ENCODE data around the gene LDHD. TPM values are rescaled to one million over a fixed set of nuclear protein-coding genes. Genes with fewer than 3 reads are reported as not detected.
A peak's percentile ranks its signal among the peaks of the same experiment; 100 is the strongest.

The LDHD gene
- total and polyA plus RNA-seq, 7 donors = 2.5 to 114 (median 7.6) TPM

DNA sequence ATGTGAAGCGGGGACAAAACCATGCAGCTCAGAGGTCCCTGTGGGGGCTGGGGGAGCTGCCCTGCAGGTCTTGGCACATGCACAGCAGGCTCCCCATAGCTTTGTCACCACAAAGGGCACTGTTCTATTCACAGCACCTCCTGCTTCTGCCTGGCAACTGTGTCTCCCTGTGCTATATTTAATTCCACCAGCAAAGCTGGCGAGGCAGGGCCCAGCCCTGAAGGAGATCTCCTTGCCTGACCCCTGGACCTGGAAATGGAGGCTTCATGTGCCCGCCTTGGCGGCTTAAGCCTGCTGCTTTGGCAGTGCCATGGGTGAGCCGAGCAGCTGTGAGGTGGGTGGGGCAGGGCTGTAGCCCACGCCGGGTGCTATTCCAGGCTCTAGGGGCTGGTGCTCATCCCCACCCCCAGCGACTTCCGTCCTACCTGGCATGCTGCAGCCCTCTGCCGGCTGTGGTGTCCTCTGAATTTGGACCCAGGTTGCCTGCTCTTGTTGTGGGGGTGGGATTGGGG is 6.8 kb downstream of the LDHD start:
- H3K4me1 ChIP-seq = peaks cover 0 to 77% (median 71%) of the 10 kb centered on the region in 4 donors
- H3K4me3 ChIP-seq = peak overlapping the region in 1 of 4 donors; percentile 19
- 27 to 53% methylated on average over 10 of the region's 10 CpGs for WGBS, 2 donors
- peak; percentile 81 for DNase-seq
- no peaks in the 10 kb centered on the region for H3K27me3 ChIP-seq
- TF ChIP-seq, protein P1, sequence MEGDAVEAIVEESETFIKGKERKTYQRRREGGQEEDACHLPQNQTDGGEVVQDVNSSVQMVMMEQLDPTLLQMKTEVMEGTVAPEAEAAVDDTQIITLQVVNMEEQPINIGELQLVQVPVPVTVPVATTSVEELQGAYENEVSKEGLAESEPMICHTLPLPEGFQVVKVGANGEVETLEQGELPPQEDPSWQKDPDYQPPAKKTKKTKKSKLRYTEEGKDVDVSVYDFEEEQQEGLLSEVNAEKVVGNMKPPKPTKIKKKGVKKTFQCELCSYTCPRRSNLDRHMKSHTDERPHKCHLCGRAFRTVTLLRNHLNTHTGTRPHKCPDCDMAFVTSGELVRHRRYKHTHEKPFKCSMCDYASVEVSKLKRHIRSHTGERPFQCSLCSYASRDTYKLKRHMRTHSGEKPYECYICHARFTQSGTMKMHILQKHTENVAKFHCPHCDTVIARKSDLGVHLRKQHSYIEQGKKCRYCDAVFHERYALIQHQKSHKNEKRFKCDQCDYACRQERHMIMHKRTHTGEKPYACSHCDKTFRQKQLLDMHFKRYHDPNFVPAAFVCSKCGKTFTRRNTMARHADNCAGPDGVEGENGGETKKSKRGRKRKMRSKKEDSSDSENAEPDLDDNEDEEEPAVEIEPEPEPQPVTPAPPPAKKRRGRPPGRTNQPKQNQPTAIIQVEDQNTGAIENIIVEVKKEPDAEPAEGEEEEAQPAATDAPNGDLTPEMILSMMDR (IDR thresholded peaks at IDR 0.05) = no peak
- TF ChIP-seq POLR2AphosphoS5 (IDR thresholded peaks at IDR 0.05) (peak in 3 of 4 donors; percentile 37 to 42 (median 40)), POLR2A (IDR thresholded peaks at IDR 0.05) (no peak)
- H3K36me3 ChIP-seq = no peaks in the 10 kb centered on the region
- intact Hi-C loops (cut with DNase I) = loop anchor here (10.0 kb wide), 2 partner anchors 65 to 505 kb away; partner anchors contain the start of gene GLG1
- peak overlapping the region; percentile 77 to 92 (median 88) for H3K27ac ChIP-seq
- no peaks in the 10 kb centered on the region for H3K9me3 ChIP-seq

DNA sequence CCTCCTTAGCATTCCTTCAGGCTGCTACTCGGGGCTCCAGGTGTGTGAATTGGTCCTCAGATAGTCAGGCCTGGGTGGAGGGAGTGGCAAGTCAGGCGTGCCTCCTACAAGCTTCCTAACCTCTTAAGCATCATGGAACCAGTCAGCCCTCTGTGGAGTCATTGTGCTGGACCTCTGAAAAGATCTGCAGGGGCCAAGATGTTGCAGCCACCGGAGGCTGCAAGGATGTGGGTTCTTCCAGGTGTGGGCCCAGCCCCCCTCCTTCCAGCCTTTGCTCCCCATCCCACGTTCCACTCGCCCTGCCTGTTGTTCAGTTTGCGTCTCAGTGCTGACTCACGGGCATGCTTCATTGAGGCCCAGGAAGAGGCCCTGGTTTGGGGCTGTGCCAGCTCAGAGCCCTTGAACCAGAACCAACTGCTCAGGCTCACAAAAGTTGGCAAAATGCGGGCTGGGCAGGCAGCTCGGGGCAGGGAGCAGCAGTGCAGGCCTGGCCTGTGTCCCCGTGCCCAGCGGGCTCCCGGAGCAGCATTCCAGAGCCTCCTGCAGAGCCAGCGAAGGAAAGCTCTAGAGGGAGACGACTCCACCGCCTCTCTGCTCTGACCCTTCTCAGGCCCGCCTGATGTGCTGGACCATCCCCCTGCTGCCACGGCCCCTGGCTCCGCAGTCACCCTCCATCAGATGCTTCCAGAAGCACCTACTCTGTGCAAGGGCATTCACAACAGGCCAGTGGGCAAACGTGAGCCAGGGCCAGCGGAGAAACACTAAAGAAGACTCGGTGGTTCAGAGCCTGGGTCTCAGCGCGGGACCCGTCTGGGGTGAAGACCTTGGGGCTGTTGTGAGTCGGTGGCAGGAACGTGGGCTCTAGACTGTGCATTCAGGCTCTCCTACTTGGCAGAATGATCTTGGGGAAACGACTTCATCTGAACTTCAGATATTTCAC is 7.5 kb downstream of the LDHD start:
- no peaks in the 10 kb centered on the region for H3K27me3 ChIP-seq
- no peak overlapping the region for H3K4me3 ChIP-seq
- 51 to 55% methylated on average over 27 of the region's 27 CpGs for WGBS, 2 donors
- H3K27ac ChIP-seq = peak overlapping the region; percentile 77 to 92 (median 88)
- intact Hi-C loops (cut with DNase I) = loop anchor here (10.0 kb wide), 1 partner anchor 64 kb away; no protein-coding TSS in a partner anchor
- peak; percentile 97 for DNase-seq
- no peaks in the 10 kb centered on the region for H3K9me3 ChIP-seq
- H3K36me3 ChIP-seq = no peaks in the 10 kb centered on the region
- TF ChIP-seq, protein P1 (IDR thresholded peaks at IDR 0.05) = no peak
- TF ChIP-seq EP300 (IDR thresholded peaks at IDR 0.05) = peak in 2 of 4 donors; percentile 24 to 34
- TF ChIP-seq POLR2AphosphoS5 (IDR thresholded peaks at IDR 0.05) = peak; percentile 56 to 77 (median 72)
- TF ChIP-seq POLR2A (IDR thresholded peaks at IDR 0.05) = no peak
- peaks cover 0 to 84% (median 78%) of the 10 kb centered on the region in 4 donors for H3K4me1 ChIP-seq

DNA sequence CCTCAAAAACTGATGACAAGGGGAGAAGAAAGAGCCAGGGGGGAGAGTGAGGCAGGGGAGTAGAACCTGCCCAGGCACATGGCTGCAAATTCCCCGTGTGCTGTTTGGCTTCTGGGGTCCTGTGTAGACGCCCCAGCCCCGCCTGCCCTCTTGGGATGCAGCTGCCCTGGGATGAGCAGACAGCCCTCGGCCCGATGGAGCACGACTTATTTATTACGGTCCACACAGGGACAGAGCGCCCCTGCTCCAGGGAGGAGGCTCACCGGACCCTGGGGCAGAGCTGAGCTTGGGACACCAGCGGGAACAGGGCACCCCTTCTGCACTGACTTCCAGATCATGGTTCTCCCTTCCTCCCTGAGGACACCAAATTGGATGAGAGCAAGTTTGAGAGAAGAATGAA is 9.1 kb downstream of the LDHD start:
- peaks cover 0 to 99% (median 81%) of the 10 kb centered on the region in 4 donors for H3K4me1 ChIP-seq
- no peak overlapping the region for H3K4me3 ChIP-seq
- no peaks in the 10 kb centered on the region for H3K27me3 ChIP-seq
- intact Hi-C loops (cut with DNase I) = loop anchor here (10.0 kb wide), 1 partner anchor 63 kb away; no protein-coding TSS in a partner anchor
- TF ChIP-seq POLR2AphosphoS5 (IDR thresholded peaks at IDR 0.05) (no peak), POLR2A (IDR thresholded peaks at IDR 0.05) (no peak), EP300 (IDR thresholded peaks at IDR 0.05) (no peak)
- TF ChIP-seq, protein P1 (IDR thresholded peaks at IDR 0.05) = no peak
- no peaks in the 10 kb centered on the region for H3K9me3 ChIP-seq
- H3K27ac ChIP-seq = peak overlapping the region; percentile 77 to 92 (median 88)
- no peak for DNase-seq
- 88% methylated on average over 10 of the region's 10 CpGs for WGBS, 2 donors
- no peaks in the 10 kb centered on the region for H3K36me3 ChIP-seq

DNA sequence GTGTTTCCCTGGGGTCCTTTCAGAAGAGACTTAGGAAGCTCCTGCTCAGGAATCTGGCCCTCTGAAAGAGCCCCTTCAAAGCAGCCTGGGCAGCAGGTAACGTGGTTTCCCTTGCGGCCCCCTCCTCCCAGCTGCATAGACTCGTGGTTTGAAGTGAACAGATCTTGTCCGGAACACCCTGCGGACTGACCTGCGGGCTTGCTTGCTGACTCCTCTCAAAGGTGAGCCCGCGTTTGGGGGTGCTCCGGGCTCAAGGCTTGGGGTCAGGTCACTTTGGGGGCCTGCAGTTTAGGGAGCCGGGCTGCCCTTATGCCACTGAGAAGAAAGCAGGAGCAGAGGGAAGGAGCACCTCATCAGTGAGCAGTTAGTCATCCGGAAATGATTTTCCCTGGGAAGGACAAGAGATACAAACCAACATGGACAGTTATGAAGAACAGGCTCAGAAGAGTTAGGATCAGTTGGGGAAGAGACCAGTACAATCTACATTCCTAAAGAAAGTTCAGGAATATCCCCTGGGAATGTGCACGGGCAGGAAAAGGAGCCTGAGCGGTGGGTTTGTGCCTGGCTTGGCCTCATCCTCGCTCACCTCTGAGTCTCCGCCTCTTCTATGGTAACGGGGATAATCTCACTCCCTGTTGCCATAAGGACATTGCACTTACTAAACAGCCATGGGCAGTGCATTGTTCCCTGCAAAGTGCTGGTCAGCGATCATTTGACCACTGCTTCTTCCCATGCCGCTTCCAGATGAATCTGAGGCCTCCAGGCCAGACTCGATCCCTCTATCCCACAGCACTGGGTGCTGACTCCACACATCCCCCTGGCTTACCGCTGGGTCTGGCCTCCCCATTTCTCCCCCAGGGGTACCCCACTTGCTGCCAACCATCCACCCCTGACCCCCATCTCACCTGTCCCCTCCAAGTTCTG is 10.0 kb downstream of the LDHD start:
- TF ChIP-seq EP300 (IDR thresholded peaks at IDR 0.05) = no peak
- TF ChIP-seq, protein P1 (IDR thresholded peaks at IDR 0.05) = no peak
- TF ChIP-seq POLR2A (IDR thresholded peaks at IDR 0.05) = no peak
- no peak for TF ChIP-seq POLR2AphosphoS5 (IDR thresholded peaks at IDR 0.05)
- H3K9me3 ChIP-seq = no peaks in the 10 kb centered on the region
- peak overlapping the region; percentile 77 to 92 (median 88) for H3K27ac ChIP-seq
- intact Hi-C loops (cut with DNase I) = loop anchor here (10.0 kb wide), 1 partner anchor 62 kb away; no protein-coding TSS in a partner anchor
- H3K4me1 ChIP-seq = peaks cover 0 to 90% (median 79%) of the 10 kb centered on the region in 4 donors
- no peaks in the 10 kb centered on the region for H3K27me3 ChIP-seq
- peak; percentile 59 for DNase-seq
- WGBS, 2 donors = 91 to 94% methylated on average over 20 of the region's 20 CpGs
- no peak overlapping the region for H3K4me3 ChIP-seq
- no peaks in the 10 kb centered on the region for H3K36me3 ChIP-seq
